OCI-LY1 (cell line): ENCODE results near the gene BNIP3.

Experiments used
- H2AFZ ChIP-seq: fragments of 200-600 bp; sonication (generic), shearing (Covaris generic); 2 replicates; pipeline ENCODE4 v1.6.0; 2014; ENCODE audit warnings: antibody characterized with exemption, mild to moderate bottlenecking, low read length
- H3F3A ChIP-seq: fragments of 200-600 bp; sonication (generic), shearing (Covaris generic); 2 replicates; pipeline ENCODE4 v1.6.0; 2014; ENCODE audit warnings: mild to moderate bottlenecking, antibody characterized with exemption, low read length, moderate library complexity; ENCODE audit not compliant: insufficient read depth
- H3K27ac ChIP-seq: fragments of 200-600 bp; sonication (generic); 2 replicates; pipeline ENCODE4 v1.5.1; 2014; ENCODE audit warnings: low read length, mixed run types, mild to moderate bottlenecking, low read depth; ENCODE audit not compliant: poor library complexity, severe bottlenecking
- H3K27me3 ChIP-seq: fragments of 200-600 bp; sonication (generic); 2 replicates; pipeline ENCODE4 v1.6.0; 2014; ENCODE audit warnings: antibody characterized with exemption, mild to moderate bottlenecking, low read length, moderate library complexity; ENCODE audit not compliant: insufficient read depth
- H3K36me3 ChIP-seq: fragments of 200-600 bp; sonication (generic); 2 replicates; pipeline ENCODE4 v1.6.1; 2014; ENCODE audit warnings: mild to moderate bottlenecking, antibody characterized with exemption, low read length, moderate library complexity, mixed read lengths; ENCODE audit not compliant: insufficient read depth
- H3K4me1 ChIP-seq: fragments of 200-600 bp; sonication (generic); 2 replicates; pipeline ENCODE4 v1.5.1; 2014; ENCODE audit warnings: mild to moderate bottlenecking, low read length, moderate library complexity; ENCODE audit not compliant: insufficient read depth, severe bottlenecking
- H3K4me2 ChIP-seq: fragments of 200-600 bp; sonication (generic), shearing (Covaris generic); 2 replicates; pipeline ENCODE4 v1.6.1; 2014; ENCODE audit warnings: low read length
- H3K4me3 ChIP-seq: fragments of 200-600 bp; sonication (generic); 2 replicates; pipeline ENCODE4 v1.5.1; 2014; ENCODE audit warnings: low read length, low read depth, mild to moderate bottlenecking, mixed read lengths; ENCODE audit not compliant: poor library complexity, severe bottlenecking
- H3K79me2 ChIP-seq: fragments of 200-600 bp; shearing (Covaris generic); 2 replicates; pipeline ENCODE4 v1.6.1; 2016; ENCODE audit warnings: mixed run types, low read length, mixed read lengths; ENCODE audit not compliant: insufficient read depth
- H3K9ac ChIP-seq: fragments of 200-600 bp; sonication (generic), shearing (Covaris generic); 2 replicates; pipeline ENCODE4 v1.6.1; 2014; ENCODE audit warnings: mild to moderate bottlenecking, low read length, mixed read lengths
- H3K9me2 ChIP-seq: fragments of 200-600 bp; sonication (generic), shearing (Covaris generic); 2 replicates; pipeline ENCODE4 v1.6.1; 2014; ENCODE audit warnings: low read depth, mild to moderate bottlenecking, low read length, mixed read lengths
- H3K9me3 ChIP-seq: fragments of 200-600 bp; shearing (Covaris generic); 2 replicates; pipeline ENCODE4 v1.6.1; 2014; ENCODE audit warnings: low read length, mixed read lengths
- H4K20me1 ChIP-seq: fragments of 200-600 bp; sonication (generic), shearing (Covaris generic); 2 replicates; pipeline ENCODE4 v1.6.0; 2016; ENCODE audit warnings: mild to moderate bottlenecking, low read length; ENCODE audit not compliant: insufficient read depth
- CTCF ChIP-seq: fragments of 200-600 bp; sonication (generic), shearing (Covaris generic); IDR thresholded peaks from 2 replicates; pipeline ENCODE4 v1.5.1; 2017; ENCODE audit warnings: mild to moderate bottlenecking, antibody characterized with exemption, low read length, moderate library complexity, mixed read lengths
- EZH2 ChIP-seq: fragments of 200-600 bp; sonication (generic), shearing (Covaris generic); IDR thresholded peaks from 2 replicates; pipeline ENCODE4 v1.8.0; 2017; ENCODE audit warnings: borderline replicate concordance, mixed run types, mild to moderate bottlenecking, antibody characterized with exemption, low read length, moderate library complexity, mixed read lengths

Gene BNIP3

DNA sequence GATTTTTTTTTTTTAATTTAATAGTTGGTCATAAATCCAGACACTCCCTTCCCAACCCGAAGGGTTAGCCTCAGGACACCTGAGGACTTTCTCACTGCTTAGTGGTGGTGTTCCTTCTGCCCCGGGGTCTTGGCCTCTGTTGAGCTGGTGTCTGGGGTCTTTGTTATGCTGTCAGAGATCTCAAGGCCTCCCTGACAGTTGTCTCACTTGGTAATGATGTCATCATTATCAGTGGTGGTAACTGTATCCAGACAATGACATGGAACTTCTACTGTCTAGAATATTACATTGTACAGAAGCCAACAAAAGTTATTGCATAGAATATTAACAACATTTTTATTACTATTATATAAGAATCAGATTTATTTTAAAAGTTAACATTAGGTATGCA is 48.0 kb downstream of the BNIP3 start:
- no peak overlapping the region for H3K9ac ChIP-seq
- no peak overlapping the region for H3K4me3 ChIP-seq
- no peaks in the 10 kb centered on the region for H3K27me3 ChIP-seq
- no peaks in the 10 kb centered on the region for H4K20me1 ChIP-seq
- H3K9me2 ChIP-seq, result no peaks in the 10 kb centered on the region
- peaks cover 9% of the 10 kb centered on the region for H3K4me1 ChIP-seq
- TF ChIP-seq CTCF (no peak), EZH2 (no peak)
- H3K4me2 ChIP-seq, result no peak overlapping the region
- H2AFZ ChIP-seq, result no peak overlapping the region
- H3F3A ChIP-seq, result no peaks in the 10 kb centered on the region
- peaks cover 37% of the 10 kb centered on the region for H3K79me2 ChIP-seq
- no peak overlapping the region for H3K27ac ChIP-seq
- H3K36me3 ChIP-seq, result peaks cover 39% of the 10 kb centered on the region
- no peaks in the 10 kb centered on the region for H3K9me3 ChIP-seq

DNA sequence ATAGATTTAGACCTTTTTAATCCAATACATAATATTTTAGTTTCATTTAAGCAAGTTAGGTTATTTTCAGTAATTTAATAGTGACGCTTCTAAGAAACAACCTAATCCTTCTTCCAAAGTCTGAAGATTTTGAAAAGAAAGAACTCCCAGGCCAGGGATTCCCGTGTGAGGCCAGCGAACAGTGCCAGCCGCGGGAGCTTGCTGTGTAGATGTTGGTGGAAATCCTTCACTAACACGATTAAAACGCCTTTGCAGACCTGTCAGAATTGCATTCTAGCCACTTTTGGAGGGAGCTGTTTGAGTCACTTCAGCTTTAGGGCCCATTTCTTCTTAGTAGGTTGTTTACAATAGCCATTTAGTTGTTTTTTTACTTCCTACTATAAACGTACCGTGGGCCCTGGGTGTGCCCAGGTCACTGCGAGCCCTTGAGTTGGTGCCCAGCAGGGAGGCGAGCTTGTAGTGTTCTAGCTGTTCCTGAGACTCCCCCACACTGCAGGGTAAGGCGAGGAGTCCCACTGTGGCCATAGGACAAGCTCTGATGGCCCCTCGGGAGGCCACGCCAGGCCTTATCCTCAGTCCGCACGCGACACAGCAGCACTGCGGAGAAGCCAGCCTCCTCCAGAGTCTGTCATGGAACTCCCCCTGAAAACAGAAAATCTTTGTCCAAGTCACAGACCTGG is 48.6 kb downstream of the BNIP3 start:
- TF ChIP-seq CTCF, result no peak
- TF ChIP-seq EZH2, result no peak
- no peaks in the 10 kb centered on the region for H3F3A ChIP-seq
- H3K4me1 ChIP-seq, result peaks cover 15% of the 10 kb centered on the region
- no peaks in the 10 kb centered on the region for H3K27me3 ChIP-seq
- no peaks in the 10 kb centered on the region for H4K20me1 ChIP-seq
- peaks cover 41% of the 10 kb centered on the region for H3K79me2 ChIP-seq
- peaks cover 34% of the 10 kb centered on the region for H3K36me3 ChIP-seq
- no peak overlapping the region for H3K4me2 ChIP-seq
- no peak overlapping the region for H3K4me3 ChIP-seq
- H3K27ac ChIP-seq, result no peak overlapping the region
- H2AFZ ChIP-seq, result no peak overlapping the region
- H3K9me3 ChIP-seq, result no peaks in the 10 kb centered on the region
- H3K9me2 ChIP-seq, result no peaks in the 10 kb centered on the region
- H3K9ac ChIP-seq, result no peak overlapping the region

DNA sequence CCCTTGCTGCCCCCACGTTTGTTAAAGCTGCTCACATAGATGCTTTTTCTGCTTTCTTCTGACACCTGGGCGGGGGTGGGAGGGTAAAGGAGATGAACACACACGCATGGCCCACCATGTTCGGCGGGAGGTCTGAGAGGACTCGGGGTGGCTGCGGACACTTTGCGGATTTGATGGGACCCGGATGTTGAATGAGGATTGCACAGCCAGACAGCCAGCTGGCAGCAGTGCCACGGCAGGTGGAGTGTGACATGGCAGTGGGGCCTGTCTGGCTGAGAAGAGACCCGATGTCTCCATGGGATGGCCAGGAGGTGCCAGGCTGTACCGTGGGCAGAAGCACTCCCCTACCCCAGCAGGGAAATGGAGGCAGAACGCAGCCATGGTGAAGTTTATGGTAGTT is 49.7 kb downstream of the BNIP3 start:
- Histone ChIP-seq H3K9me3 (no peaks in the 10 kb centered on the region), H2AFZ (no peak overlapping the region), H3K4me3 (no peak overlapping the region), H3K79me2 (peaks cover 53% of the 10 kb centered on the region), H3K36me3 (peaks cover 24% of the 10 kb centered on the region; the same call in 1 of the 2 replicates), H3F3A (no peaks in the 10 kb centered on the region), H4K20me1 (no peaks in the 10 kb centered on the region), H3K4me2 (no peak overlapping the region), H3K9me2 (no peaks in the 10 kb centered on the region), H3K9ac (no peak overlapping the region), H3K4me1 (peaks cover 25% of the 10 kb centered on the region), H3K27me3 (no peaks in the 10 kb centered on the region), H3K27ac (no peak overlapping the region)
- TF ChIP-seq CTCF (no peak), EZH2 (no peak)
